Measurements from ENCODE around the gene SF3A2. TPM values are rescaled to one million over a fixed set of nuclear protein-coding genes. Genes with fewer than 3 reads are reported as not detected.
"Not testable (repeated sequence)": the region's sequence is repeated elsewhere in the genome, so short reads cannot be mapped to it uniquely, and the experiment has no call there.

SF3A2 gene
- total RNA-seq, 1 donor from 2014 or later: 107 TPM

GRCh38 chr19:2199861-2200623 is 36.6 kb upstream of the SF3A2 start:
- TF ChIP-seq CTCF (IDR thresholded peaks at IDR 0.05): no peak
- intact Hi-C loops (cut with micrococcal nuclease): loop anchor here (5.0 kb wide), 1 partner anchor 43 kb away; no protein-coding TSS in a partner anchor
- no peaks in the 10 kb centered on the region for H3K9me3 Mint-ChIP-seq
- no peak for DNase-seq
- H3K36me3 Mint-ChIP-seq (ENCODE audit: low read depth): peaks cover 59% of the 10 kb centered on the region
- POLR2A ChIA-PET: no interaction called here
- peak; percentile 18 for ATAC-seq (ENCODE audit: low read depth)
- H3K27me3 Mint-ChIP-seq: no peaks in the 10 kb centered on the region
- H3K4me3 Mint-ChIP-seq: no peak overlapping the region
- CTCF ChIA-PET: interaction anchor here (1.0 to 1.4 kb wide), 2 partner anchors 42 to 44 kb away, joined by 4 to 5 read pairs; no protein-coding TSS in a partner anchor
- H3K4me1 Mint-ChIP-seq: peaks cover 8% of the 10 kb centered on the region
- H3K27ac Mint-ChIP-seq: no peak overlapping the region

GRCh38 chr19:2200624-2201294 is 35.9 kb upstream of the SF3A2 start:
- peaks cover 58% of the 10 kb centered on the region for H3K36me3 Mint-ChIP-seq (ENCODE audit: low read depth)
- intact Hi-C loops (cut with micrococcal nuclease); POLR2A ChIA-PET; DNase-seq; H3K27me3 Mint-ChIP-seq; H3K4me1 Mint-ChIP-seq; CTCF ChIA-PET; ATAC-seq (ENCODE audit: low read depth); H3K27ac Mint-ChIP-seq; H3K9me3 Mint-ChIP-seq; H3K4me3 Mint-ChIP-seq: not testable (repeated sequence)

- Mint-ChIP-seq H3K9me3 (no peaks in the 10 kb centered on the region), H3K27ac (no peak overlapping the region), H3K27me3 (no peaks in the 10 kb centered on the region), H3K36me3 (ENCODE audit: low read depth) (peaks cover 54% of the 10 kb centered on the region), H3K4me3 (no peak overlapping the region), H3K4me1 (peaks cover 8% of the 10 kb centered on the region)
- intact Hi-C loops (cut with micrococcal nuclease): no loop called here
- no peak for TF ChIP-seq CTCF (IDR thresholded peaks at IDR 0.05)
- ChIA-PET POLR2A (interaction anchor here (1.5 kb wide), 1 partner anchor 12 kb away, joined by 3 read pairs; no protein-coding TSS in a partner anchor), CTCF (no interaction called here)
- no peak for ATAC-seq (ENCODE audit: low read depth)
- no peak for DNase-seq
These were observed 35.0 kb upstream of the SF3A2 start for GRCh38 chr19:2201473-2202148.

GRCh38 chr19:2202366-2202765 is 34.3 kb upstream of the SF3A2 start:
- ATAC-seq (ENCODE audit: low read depth) (no peak), DNase-seq (no peak)
- Mint-ChIP-seq H3K9me3 (no peaks in the 10 kb centered on the region), H3K27me3 (no peaks in the 10 kb centered on the region), H3K4me1 (peaks cover 8% of the 10 kb centered on the region), H3K27ac (no peak overlapping the region), H3K4me3 (no peak overlapping the region), H3K36me3 (ENCODE audit: low read depth) (peaks cover 54% of the 10 kb centered on the region)
- no peak for TF ChIP-seq CTCF (IDR thresholded peaks at IDR 0.05)
- POLR2A ChIA-PET: interaction anchor here (1.5 kb wide), 1 partner anchor 11 kb away, joined by 3 read pairs; no protein-coding TSS in a partner anchor
- CTCF ChIA-PET: interaction anchor here (1.0 kb wide), 1 partner anchor 46 kb away, joined by 3 read pairs; no protein-coding TSS in a partner anchor
- intact Hi-C loops (cut with micrococcal nuclease): no loop called here

- H3K36me3 Mint-ChIP-seq (ENCODE audit: low read depth): peaks cover 64% of the 10 kb centered on the region
These were observed 29.6 kb upstream of the SF3A2 start for GRCh38 chr19:2207008-2207407.

More at GRCh38 chr19:2207008-2207407, 29.6 kb upstream of the SF3A2 start:
- peaks cover 6% of the 10 kb centered on the region for H3K4me1 Mint-ChIP-seq
- no peak for TF ChIP-seq CTCF (IDR thresholded peaks at IDR 0.05)
- intact Hi-C loops (cut with micrococcal nuclease): no loop called here
- no peak overlapping the region for H3K4me3 Mint-ChIP-seq
- CTCF ChIA-PET: no interaction called here
- POLR2A ChIA-PET: no interaction called here
- no peaks in the 10 kb centered on the region for H3K27me3 Mint-ChIP-seq
- DNase-seq: no peak
- H3K9me3 Mint-ChIP-seq: no peaks in the 10 kb centered on the region
- H3K27ac Mint-ChIP-seq: no peak overlapping the region
- ATAC-seq (ENCODE audit: low read depth): no peak

All from activated B cell treated with CpG ODN at 0.5 μM for 24 hours (primary cell).